NCI-H2029 treated with DMSO at 0.1 percent for 48 hours (cell line): ENCODE results near the gene HTR3C.
"Not testable (repeated sequence)": the region's sequence is repeated elsewhere in the genome, so short reads cannot be mapped to it uniquely, and the experiment has no call there.

ENCODE experiments used
- DNase-seq: peaks from one replicate; lab custom pipeline; 2025; lab: John Stamatoyannopoulos, UW

HTR3C gene

DNA sequence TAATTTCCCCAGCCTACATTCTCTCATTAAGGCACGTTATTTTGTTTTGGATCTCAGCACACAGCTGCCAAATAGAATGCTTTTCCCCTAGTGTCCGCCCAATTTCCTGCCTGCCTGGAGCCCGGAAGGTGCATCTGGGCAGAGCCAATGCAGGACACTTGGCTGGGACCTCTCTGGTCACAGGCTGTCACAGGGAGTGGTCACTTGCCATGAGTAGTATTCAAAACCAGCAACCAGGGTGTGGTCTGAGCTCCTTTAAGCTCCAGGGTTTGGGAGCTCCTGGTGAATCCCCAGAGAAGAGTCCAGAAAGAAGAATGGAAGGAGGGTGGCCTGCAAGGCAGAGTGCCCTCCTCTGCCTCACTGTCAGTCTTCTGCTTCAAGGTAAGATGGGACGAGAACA lies at the start of gene HTR3C:
TSS of gene HTR3C (plus strand) at position 281 of the 400 bp plus-strand sequence. CDS start at position 315, 34 bp downstream.
- no peak for DNase-seq

- no peak for DNase-seq
These were observed 49.5 kb upstream of the HTR3C start for GRCh38 chr3:184003187-184003967.

DNA sequence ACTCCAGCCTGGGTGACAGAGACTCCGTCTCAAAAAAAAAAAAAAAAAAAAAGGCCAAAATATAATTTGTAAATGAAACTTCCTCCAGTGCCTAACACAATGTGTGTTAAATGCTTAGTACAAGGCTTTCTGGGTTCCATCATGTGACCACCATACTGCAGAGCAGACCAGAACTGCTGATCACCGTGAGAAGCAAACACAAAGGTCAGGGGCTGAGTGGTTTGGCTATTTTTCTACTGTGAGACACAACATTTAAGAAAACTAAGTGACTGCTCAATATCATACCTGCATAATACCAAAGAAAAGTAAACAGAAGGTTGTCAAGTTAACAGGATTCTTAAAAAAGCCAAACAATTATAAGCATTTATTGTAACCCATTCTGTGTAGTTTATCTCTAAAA lies 48.4 kb upstream of the HTR3C start:
- DNase-seq, result no peak

GRCh38 chr3:184005941-184006507 lies 46.8 kb upstream of the HTR3C start:
- DNase-seq, result peak; percentile 96

- DNase-seq, result not testable (repeated sequence)
These were observed 45.6 kb upstream of the HTR3C start for GRCh38 chr3:184007143-184007813.

DNA sequence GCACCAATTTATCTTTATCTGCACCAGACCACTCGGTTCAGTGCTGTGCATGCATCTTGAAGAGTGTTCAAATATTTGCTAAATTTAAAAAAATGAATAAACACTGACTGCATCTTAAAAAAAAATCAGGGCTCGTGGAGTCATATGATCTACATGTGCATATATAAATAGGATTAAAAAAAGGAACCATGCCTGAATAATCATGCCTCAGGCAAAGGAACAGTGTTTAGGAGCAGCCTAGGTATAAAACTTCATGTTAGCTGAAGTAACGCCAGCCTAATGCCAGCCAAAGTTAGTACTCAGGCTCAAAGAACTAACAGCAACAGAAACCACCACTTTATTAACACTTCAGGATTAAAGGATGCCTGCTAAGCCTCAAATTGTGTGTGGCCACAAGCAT lies 44.7 kb upstream of the HTR3C start:
- DNase-seq, result peak; percentile 12

DNA sequence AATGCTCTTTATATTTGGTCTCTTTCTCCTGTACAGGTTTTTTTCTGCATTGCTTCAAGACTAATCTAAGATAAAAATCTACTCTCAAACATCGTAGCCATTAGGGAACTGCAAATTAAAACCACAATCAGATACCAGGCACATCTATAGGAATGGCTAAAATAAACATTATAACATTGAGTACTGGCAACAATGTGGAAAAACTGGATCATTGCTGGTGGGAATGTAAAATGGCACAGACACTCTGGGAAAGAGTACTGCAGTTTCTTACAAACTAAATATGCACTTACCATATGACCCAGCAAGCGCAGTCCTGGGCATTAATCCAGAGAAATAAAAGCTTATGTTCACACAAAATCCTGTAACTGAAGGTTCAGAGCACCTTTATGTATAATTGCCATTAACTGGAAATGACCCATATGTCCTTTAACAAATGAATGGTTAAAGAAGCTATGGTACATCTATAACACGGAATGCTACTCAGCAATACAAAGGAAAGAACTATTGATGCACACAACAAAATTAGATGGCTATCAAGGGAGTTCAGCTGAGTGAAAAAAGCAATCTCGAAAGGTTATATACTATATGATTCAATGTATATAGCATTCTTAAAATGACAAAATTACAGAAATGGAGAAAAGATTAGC lies 41.5 kb upstream of the HTR3C start:
- DNase-seq, result no peak

DNA sequence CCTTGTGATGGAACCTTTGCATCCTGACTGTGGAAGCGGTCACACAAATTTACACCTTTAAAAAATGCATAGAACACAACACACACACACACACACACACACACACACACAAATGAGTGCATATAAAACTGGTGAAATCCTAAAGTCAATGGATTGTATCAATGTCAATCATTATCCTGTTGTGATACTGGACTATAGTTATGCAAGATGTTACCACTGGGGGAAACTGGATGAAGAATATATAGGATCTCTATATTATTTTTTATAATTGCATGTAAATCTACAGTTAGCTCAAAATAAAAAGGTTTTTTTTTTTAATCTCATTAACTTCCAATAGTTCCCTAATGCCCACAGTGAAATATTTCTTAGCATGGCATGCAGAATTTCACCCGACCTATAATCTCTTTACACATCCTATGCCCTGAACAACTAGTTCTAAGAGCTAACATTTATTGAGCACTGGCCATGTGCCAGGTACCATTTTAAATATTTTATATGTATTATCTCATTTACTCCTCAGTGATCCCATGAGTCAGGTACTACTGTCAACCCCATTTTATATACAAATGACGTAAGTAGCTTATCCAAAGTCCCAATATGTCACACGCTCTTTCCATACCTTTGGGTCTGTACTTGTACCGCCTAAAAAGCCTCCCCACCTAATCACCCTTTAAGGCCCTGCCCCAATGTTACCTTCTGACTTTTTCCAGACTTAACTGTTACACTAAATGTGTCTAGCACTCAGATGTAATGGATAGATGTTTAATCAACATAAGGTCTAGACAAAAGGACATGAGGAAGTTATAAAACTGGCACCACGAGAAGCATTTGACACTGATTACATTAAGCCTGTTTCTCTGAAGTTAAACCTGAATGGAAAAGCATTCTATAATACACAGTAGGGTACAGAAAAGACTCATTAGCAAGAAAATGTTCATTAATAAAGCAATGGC lies 40.6 kb upstream of the HTR3C start:
- no peak for DNase-seq

DNA sequence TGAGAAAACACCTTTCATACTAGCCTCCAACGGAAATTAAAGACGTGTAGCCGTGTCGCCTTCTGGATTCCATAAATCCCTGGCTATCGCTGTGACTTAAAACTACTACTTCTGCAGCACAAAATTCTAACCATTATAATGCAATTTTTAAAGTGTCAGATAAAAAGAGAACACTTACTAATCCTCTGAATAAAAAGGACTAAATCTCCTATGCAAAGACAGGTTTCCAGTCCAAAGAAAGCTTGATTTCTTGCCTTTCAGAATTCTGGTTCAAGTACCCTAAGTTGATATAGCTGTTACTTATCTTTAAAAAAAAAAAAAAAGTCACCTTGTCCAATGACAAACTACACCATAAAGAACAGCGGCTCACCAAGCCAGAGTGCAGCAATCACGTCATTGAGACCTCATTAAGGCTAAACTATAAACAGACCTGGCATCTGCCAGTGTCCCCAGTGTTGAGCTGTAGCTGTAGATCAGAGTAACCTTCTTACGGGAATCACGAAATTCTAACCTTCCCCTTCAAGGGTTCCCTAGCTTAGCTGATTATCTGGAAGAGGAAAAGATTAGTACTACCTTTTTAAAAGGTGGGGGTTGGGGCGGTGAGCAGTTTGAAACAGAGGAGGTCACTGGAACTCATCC lies 37.3 kb upstream of the HTR3C start:
- DNase-seq, result peak; percentile 16

DNA sequence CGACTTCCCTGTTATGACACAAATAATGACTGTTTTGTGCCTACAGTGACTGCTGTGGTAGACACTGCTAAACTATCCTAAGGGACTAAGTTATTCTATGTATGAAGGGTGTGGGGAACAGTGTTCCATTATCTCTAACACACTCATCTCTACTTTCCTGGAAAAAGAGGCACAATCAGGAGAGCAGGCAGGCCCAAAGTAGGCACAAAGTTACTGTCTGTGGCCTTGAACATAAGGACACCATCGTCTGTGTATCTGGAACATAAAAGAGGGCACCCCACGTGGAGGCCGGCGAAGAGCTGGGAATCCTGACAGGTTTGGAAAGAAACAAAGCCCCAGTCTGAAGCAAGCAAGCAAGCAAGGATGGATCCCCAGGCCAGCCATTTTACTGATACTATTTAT lies 36.7 kb upstream of the HTR3C start:
- DNase-seq, result no peak

GRCh38 chr3:184016811-184017671 lies 35.8 kb upstream of the HTR3C start:
- no peak for DNase-seq

DNA sequence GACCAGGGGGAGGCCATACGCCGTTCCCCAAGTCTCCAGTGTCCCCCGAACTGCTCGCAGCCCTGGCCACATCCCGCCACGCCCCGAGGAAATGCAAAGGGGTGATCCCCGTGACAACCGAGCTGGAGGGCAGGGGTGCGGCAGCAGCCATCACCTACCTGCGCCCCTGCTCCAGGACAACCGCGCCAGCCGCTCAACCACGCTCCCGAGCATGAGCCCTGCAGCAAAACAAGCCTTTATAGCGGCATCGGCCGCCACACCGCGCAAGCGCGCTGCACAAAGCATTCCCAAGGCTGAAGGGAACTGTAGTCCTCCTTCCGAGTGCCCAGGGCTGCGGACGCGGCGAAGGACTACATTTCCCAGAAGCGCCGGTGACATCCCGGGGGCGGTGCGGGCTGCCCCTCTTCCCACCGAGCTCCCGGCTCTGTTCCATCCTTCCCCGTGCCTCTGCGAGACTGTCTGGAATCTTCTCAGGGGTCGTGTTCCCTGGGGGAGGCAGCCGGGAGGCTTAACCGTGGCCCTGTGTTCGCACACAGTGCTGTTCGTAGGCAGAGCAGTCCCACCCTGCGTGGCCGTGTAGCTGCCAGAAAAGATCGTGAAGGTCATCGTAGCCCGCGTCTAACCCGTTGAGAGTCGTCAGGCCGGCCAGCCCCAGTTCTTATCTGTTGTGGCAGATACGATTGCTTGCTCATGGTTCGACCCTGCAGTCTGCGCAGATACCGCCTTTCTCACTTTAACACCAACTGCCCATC lies 35.0 kb upstream of the HTR3C start, which contains the start of gene ABCC5:
TSS of gene ABCC5 (minus strand) at position 213 of the 752 bp plus-strand sequence. CDS start 3,492 bp downstream, outside the sequence.
- peak; percentile 80 for DNase-seq

GRCh38 chr3:184018424-184018973 lies 34.3 kb upstream of the HTR3C start:
- no peak for DNase-seq

GRCh38 chr3:184022323-184022722 lies 30.5 kb upstream of the HTR3C start:
- DNase-seq, result no peak

- DNase-seq, result not testable (repeated sequence)
These were observed 27.6 kb upstream of the HTR3C start for GRCh38 chr3:184025256-184025655.

DNA sequence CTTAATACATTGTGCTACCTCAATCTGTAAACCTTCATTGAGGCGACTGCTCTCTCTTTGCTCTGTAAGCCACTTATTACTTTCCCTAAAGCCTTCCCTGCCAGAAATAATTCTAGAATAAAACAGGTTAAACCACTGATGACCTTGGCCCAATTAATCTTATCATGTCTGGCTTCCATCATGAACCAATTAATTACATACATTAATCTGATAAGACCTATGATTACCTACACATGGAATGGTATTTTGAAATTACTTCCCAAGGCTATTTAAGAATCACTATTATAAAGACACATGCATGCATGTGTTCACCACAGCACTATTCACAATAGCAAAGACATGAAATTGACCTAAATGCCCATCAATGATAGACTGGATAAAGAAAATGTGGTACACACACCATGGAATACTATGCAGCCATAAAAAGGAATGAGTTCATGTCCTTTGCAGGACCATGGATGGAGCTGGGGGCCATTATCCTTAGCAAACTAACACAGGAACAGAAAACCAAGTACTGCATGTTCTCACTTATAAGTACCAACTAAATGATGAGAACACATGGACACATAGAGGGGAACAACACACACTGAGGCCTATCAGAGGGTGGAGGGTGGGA lies 24.5 kb upstream of the HTR3C start:
- DNase-seq, result not testable (repeated sequence)

DNA sequence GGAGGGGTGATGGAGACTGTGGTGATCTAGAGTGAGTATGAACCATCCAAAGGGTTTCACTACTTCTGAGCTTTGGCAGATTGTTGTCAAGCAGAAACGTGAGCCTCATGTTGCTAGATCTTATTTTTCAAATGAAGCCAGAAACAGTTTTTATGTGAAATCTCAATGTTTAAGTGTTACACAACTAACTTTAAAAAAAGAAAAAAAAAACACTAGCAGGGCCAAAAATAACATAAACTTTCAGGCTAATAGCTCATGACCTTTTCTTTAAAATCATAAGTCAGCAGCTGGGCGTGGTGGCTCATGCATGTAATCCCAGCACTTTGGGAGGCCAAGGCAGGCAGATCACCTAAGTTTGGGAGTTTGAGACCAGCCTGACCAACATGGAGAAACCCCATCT lies 23.4 kb upstream of the HTR3C start:
- DNase-seq, result no peak

GRCh38 chr3:184030536-184030935 lies 22.3 kb upstream of the HTR3C start:
- no peak for DNase-seq
